ENCODE results near the gene ZG16. TPM values are rescaled to one million over a fixed set of nuclear protein-coding genes. Genes with fewer than 3 reads are reported as not detected.
A peak's percentile ranks its signal among the peaks of the same experiment; 100 is the strongest.

Gene ZG16
- total and polyA plus RNA-seq, 9 of the 15 experiments (the other 6 are each of a cell fraction or from before 2014, with no cell fraction given) = 0.04 TPM; not detected in 8

- Histone ChIP-seq H3K9me1 (ENCODE audit: control insufficient read depth, insufficient read depth, low read length) (no peaks in the 10 kb centered on the region), H3K27me3 (ENCODE audit: control insufficient read depth in 2 of 2, insufficient read depth in 2 of 2, low read length in 2 of 2) (no peaks in the 10 kb centered on the region), H3K27ac (ENCODE audit: extremely low read depth, low read depth, low read length) (no peak overlapping the region), H2AFZ (ENCODE audit: low read depth, low read length) (no peak overlapping the region), H3K79me2 (ENCODE audit: control insufficient read depth, insufficient read depth, low read length) (no peaks in the 10 kb centered on the region), H4K20me1 (replicated peaks; ENCODE audit: control insufficient read depth, insufficient read depth, low read length) (no peaks in the 10 kb centered on the region), H3K4me3 (no peak overlapping the region), H3K36me3 (ENCODE audit: control insufficient read depth, insufficient read depth, low read length) (no peaks in the 10 kb centered on the region), H3K9me3 (replicated peaks; ENCODE audit: control insufficient read depth, insufficient read depth, low read depth, low read length) (0 out of 2 replicates have a peak, but pooled peaks cover 2% of the 10 kb centered on the region), H3K4me2 (ENCODE audit: insufficient read depth, low read length) (no peak overlapping the region), H3K9ac (ENCODE audit: insufficient read depth in 1 of 2, low read depth in 2 of 2, low read length in 2 of 2) (peak overlapping the region in 1 of 2 experiments; percentile 35; a peak in 1 of 4 replicates), H3K4me1 (replicated peaks in 1 of 2; ENCODE audit: control insufficient read depth in 2 of 2, insufficient read depth in 2 of 2, low read length in 2 of 2) (peaks cover 0 to 18% of the 10 kb centered on the region in 2 experiments; a peak in 4 of 5 replicates)
- intact Hi-C loops (cut with micrococcal nuclease) (no loop called here), in situ Hi-C loops (cut with MboI) (no loop called here)
- no peak for ATAC-seq
- POLR2A ChIA-PET = no interaction called here
- TF ChIP-seq BHLHE40 (IDR thresholded peaks at IDR 0.05; ENCODE audit: low read length) (no peak), ZC3H4 (CRISPR knock-in tag; IDR thresholded peaks at IDR 0.05; ENCODE audit: borderline replicate concordance) (no peak), HDAC6 (IDR thresholded peaks at IDR 0.05; ENCODE audit: low read depth, low read length) (no peak), ZBTB26 (CRISPR knock-in tag; IDR thresholded peaks at IDR 0.05) (no peak), CBX1 (IDR thresholded peaks at IDR 0.05; ENCODE audit: low read depth) (no peak), TCF7L2 (IDR thresholded peaks at IDR 0.05; ENCODE audit: low read depth, low read length) (no peak), CBX8 (IDR thresholded peaks at IDR 0.05; ENCODE audit: borderline replicate concordance, extremely low read depth, low read depth, low read length, poor library complexity, severe bottlenecking) (no peak), ZNF121 (CRISPR knock-in tag; conservative IDR thresholded peaks at IDR 0.05) (peak; percentile 38)
- WGBS (ENCODE audit: insufficient coverage, low coverage, missing lambda C conversion rate) = 33% methylated on average over 16 of the region's 16 CpGs
- no peak for FAIRE-seq
- no peak for DNase-seq (ENCODE audit: extremely low read depth in 1 of 4, low spot score in 3 of 4)
- CTCF ChIA-PET (ENCODE audit: low intra/inter-chr PET ratio) = no interaction called here
- BruUV-seq (replicated peaks) = no TSS peak
These were observed 32.8 kb upstream of the ZG16 start for GRCh38 chr16:29745121-29745852.
